AG10803 (cell line): Measurements from ENCODE around the gene PAM.

Experiments
- DNase-seq: peaks from one replicate; pipeline ENCODE4 v3.0.0; 2010; ENCODE audit warnings: low read depth
- H3K4me3 ChIP-seq: 2 replicates; pipeline ENCODE4 v1.5.1; 2011; ENCODE audit warnings: mild to moderate bottlenecking, low read length, control low read depth
- TF ChIP-seq, protein P1 (sequence below): conservative IDR thresholded peaks from 2 replicates; pipeline ENCODE4 v1.5.1; 2011; ENCODE audit warnings: mild to moderate bottlenecking, low read length, control low read depth, inconsistent platforms

PAM gene

GRCh38 chr5:102807878-102808502, 52.9 kb downstream of the PAM start:
- TF ChIP-seq, protein P1, sequence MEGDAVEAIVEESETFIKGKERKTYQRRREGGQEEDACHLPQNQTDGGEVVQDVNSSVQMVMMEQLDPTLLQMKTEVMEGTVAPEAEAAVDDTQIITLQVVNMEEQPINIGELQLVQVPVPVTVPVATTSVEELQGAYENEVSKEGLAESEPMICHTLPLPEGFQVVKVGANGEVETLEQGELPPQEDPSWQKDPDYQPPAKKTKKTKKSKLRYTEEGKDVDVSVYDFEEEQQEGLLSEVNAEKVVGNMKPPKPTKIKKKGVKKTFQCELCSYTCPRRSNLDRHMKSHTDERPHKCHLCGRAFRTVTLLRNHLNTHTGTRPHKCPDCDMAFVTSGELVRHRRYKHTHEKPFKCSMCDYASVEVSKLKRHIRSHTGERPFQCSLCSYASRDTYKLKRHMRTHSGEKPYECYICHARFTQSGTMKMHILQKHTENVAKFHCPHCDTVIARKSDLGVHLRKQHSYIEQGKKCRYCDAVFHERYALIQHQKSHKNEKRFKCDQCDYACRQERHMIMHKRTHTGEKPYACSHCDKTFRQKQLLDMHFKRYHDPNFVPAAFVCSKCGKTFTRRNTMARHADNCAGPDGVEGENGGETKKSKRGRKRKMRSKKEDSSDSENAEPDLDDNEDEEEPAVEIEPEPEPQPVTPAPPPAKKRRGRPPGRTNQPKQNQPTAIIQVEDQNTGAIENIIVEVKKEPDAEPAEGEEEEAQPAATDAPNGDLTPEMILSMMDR: no peak
- no peak overlapping the region for H3K4me3 ChIP-seq
- peak; percentile 46 for DNase-seq

DNA sequence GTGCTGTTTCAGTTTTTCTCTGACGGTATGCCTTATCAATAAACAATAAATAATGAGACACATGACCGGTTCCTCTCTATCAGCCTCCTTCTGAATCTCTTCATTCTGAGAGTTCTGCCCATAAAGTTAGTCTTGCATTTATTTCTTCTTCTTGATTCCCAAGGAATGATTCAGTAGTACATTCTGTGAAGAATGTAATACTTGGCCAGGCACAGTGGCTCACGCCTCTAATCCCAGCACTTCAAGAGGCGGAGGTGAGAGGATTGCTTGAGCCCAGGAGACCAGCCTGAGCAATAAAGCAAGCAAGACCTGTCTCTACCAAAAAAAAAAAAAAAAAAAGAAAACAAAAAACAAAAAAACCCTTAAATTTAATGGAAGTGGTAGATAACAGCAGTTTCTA, 53.9 kb downstream of the PAM start:
- no peak for DNase-seq
- TF ChIP-seq, protein P1: no peak
- no peak overlapping the region for H3K4me3 ChIP-seq

DNA sequence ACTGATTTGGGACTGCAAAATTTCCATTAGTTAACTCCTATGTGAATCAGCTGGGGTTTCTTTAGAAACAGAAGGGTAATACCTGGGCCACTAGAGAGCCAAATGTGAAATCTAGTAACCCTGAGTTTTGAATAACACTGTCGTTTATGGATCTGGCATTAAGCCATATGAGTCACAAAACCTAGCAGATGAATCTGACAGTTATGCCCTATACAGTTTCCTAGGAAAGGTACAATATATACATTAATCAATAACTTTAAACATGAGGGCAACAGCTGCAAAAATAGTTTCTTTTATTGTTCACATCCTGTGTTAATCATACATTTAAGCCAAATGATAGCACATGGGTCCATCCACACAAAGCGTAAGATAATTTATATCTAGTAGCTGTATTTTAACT, 56.9 kb downstream of the PAM start:
- DNase-seq: peak; percentile 34
- TF ChIP-seq, protein P1: no peak
- H3K4me3 ChIP-seq: no peak overlapping the region

DNA sequence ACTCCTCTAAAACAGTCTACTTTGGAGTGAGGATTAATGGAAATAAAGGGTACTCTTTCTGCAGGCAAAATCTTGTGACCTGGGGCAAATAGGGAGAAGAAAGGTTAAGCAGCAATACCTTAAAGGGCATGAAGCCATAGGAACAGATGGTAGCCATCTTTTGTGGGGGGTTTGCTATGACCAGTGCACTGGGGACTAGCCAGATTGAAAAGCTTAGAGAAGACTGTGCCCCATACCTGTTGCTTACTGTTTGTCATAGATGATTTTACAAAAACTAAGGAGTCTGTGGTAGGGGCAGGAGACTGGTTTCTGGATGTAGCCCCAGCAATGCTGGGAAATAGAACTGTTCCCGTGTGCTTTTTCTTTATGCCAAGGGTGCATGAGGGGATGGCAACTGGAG, 58.6 kb downstream of the PAM start:
- no peak overlapping the region for H3K4me3 ChIP-seq
- DNase-seq: no peak
- TF ChIP-seq, protein P1: no peak

- no peak for DNase-seq
- TF ChIP-seq, protein P1: no peak
- H3K4me3 ChIP-seq: no peak overlapping the region
These were observed 60.0 kb downstream of the PAM start for GRCh38 chr5:102815084-102815483.

DNA sequence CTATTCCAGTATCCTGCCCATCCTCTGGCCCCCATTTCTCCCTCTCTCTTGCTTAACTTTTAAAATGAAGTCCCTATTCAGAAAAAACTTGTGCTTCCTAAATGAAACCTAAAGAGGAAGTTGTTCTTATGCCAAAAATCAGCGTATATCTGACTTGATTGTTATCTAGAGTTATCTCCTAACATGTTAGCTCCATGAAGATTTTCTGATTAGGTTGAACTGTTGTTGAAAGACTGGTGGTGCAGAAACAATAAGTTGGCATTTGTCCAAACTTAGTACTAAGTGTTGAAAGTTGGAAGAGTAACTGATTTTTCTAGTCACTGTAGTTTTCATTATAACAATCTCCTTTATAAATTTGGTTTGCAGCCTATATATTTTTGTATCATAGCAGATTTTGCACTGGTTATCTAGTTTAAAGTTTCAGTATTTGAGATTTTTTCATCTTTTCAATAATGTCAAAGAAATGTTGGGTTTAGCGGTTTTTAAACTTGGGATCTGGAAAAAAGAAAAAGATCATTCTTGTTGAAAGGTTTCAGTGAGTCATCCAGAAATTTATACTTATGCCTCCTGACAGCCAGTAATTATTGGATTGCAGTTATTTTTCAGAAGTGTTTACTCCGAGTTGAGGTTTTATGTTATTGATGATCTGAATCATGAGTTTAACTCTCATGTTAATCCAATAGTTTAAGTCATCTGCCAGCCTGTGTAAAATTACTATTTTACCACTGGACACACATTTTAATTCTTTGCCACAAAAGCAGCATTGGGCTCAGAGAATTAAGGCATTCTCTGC, 60.6 kb downstream of the PAM start:
- DNase-seq: peak; percentile 40
- H3K4me3 ChIP-seq: no peak overlapping the region
- TF ChIP-seq, protein P1: no peak

DNA sequence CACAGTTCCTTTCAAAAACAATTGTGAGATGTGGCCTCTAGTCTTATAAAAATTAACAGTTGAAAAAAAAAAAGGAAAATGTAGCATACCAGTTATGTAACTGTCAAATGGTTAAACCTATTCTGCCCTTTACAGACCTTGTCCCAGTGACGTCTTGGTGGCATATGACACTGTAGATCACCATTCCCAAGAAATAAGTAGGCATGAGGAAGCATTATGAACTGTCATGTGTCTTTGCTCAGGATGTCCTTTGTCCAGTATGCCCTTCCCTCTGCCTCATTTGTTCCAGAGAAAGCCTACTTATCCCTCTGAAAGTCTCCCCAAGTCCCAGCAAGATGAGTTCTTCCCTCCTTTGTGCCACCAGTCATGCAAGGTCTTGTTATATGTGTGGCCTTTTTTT, 63.2 kb downstream of the PAM start:
- TF ChIP-seq, protein P1: no peak
- no peak overlapping the region for H3K4me3 ChIP-seq
- DNase-seq: no peak
